ENCODE measurements around the gene VDR. TPM values are rescaled to one million over a fixed set of nuclear protein-coding genes. Genes with fewer than 3 reads are reported as not detected.

The VDR gene
- total RNA-seq, 4 donors from 2014 or later: 36.7 to 47.9 (median 41.2) TPM

GRCh38 chr12:47946413-47947323 is 41.9 kb upstream of the VDR start:
- H3K27me3 ChIP-seq: peaks cover 8% of the 10 kb centered on the region
- no peak overlapping the region for H3K27ac ChIP-seq
- H3K4me3 ChIP-seq: no peak overlapping the region
- TF ChIP-seq EP300 (IDR thresholded peaks at IDR 0.05) (no peak), POLR2AphosphoS5 (IDR thresholded peaks at IDR 0.05) (no peak), CTCF (IDR thresholded peaks at IDR 0.05) (no peak), POLR2A (IDR thresholded peaks at IDR 0.05) (no peak)
- no peak for DNase-seq (ENCODE audit: low spot score in 2 of 2)
- no peaks in the 10 kb centered on the region for H3K9me3 ChIP-seq
- H3K4me1 ChIP-seq: peaks cover 54% of the 10 kb centered on the region
- 62% methylated on average over 27 of the region's 27 CpGs for WGBS
- H3K36me3 ChIP-seq: no peaks in the 10 kb centered on the region

GRCh38 chr12:47945341-47945728 is 40.5 kb upstream of the VDR start:
- Histone ChIP-seq H3K9me3 (no peaks in the 10 kb centered on the region), H3K27me3 (peaks cover 8% of the 10 kb centered on the region), H3K36me3 (no peaks in the 10 kb centered on the region), H3K4me3 (no peak overlapping the region), H3K27ac (no peak overlapping the region), H3K4me1 (peaks cover 53% of the 10 kb centered on the region)
- 13% methylated on average over 1 of the region's 1 CpG for WGBS
- no peak for DNase-seq (ENCODE audit: low spot score in 2 of 2)
- no peak for TF ChIP-seq POLR2A (IDR thresholded peaks at IDR 0.05)
- TF ChIP-seq POLR2AphosphoS5 (IDR thresholded peaks at IDR 0.05): no peak
- TF ChIP-seq EP300 (IDR thresholded peaks at IDR 0.05): no peak
- TF ChIP-seq CTCF (IDR thresholded peaks at IDR 0.05): no peak

- TF ChIP-seq CTCF (IDR thresholded peaks at IDR 0.05) (no peak), EP300 (IDR thresholded peaks at IDR 0.05) (no peak), POLR2AphosphoS5 (IDR thresholded peaks at IDR 0.05) (no peak), POLR2A (IDR thresholded peaks at IDR 0.05) (no peak)
- Histone ChIP-seq H3K36me3 (no peaks in the 10 kb centered on the region), H3K4me1 (peaks cover 48% of the 10 kb centered on the region), H3K27ac (no peak overlapping the region), H3K9me3 (no peaks in the 10 kb centered on the region), H3K4me3 (no peak overlapping the region), H3K27me3 (peaks cover 8% of the 10 kb centered on the region)
- DNase-seq (ENCODE audit: low spot score in 2 of 2): no peak
- 72% methylated on average over 6 of the region's 6 CpGs for WGBS
Measured at GRCh38 chr12:47944685-47945340, 40.0 kb upstream of the VDR start.

GRCh38 chr12:47943623-47944340 is 39.0 kb upstream of the VDR start:
- H3K4me3 ChIP-seq: no peak overlapping the region
- no peaks in the 10 kb centered on the region for H3K9me3 ChIP-seq
- DNase-seq (ENCODE audit: low spot score in 2 of 2): no peak
- peaks cover 8% of the 10 kb centered on the region for H3K27me3 ChIP-seq
- H3K36me3 ChIP-seq: no peaks in the 10 kb centered on the region
- peaks cover 38% of the 10 kb centered on the region for H3K4me1 ChIP-seq
- no peak for TF ChIP-seq CTCF (IDR thresholded peaks at IDR 0.05)
- no peak for TF ChIP-seq POLR2A (IDR thresholded peaks at IDR 0.05)
- no peak for TF ChIP-seq EP300 (IDR thresholded peaks at IDR 0.05)
- TF ChIP-seq POLR2AphosphoS5 (IDR thresholded peaks at IDR 0.05): no peak
- WGBS: 75% methylated on average over 10 of the region's 12 CpGs
- no peak overlapping the region for H3K27ac ChIP-seq

All from suprapubic skin (tissue), 4 donors.